ENCODE results near the gene GRIN2B. TPM values are rescaled to one million over a fixed set of nuclear protein-coding genes. Genes with fewer than 3 reads are reported as not detected.

Gene GRIN2B
- total RNA-seq, 2 donors from 2014 or later = 2.1 to 8.1 TPM

DNA sequence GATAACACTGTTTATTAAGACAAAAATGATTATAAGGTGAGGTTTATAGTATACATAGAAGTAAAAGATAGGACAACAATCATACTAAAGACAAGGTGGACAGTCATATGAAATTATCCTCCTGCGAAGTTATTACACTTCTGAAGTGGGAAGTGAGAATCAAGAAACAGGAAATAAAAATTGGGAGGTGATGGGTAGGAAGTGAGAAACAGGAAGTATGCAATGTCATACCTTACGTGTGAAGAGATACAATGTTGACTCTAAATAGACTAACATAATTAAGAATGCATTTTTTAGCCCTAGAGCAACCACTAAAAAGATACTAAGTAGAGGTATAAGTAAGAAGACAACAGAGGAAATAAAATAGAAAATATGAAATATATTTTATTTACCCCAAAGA is 43.7 kb downstream of the GRIN2B start:
- Histone ChIP-seq H3K27ac (ENCODE audit: low read depth, low read length) (no peak overlapping the region), H3K9me3 (ENCODE audit: control insufficient read depth, low read length) (peaks cover 17% of the 10 kb centered on the region), H3K9ac (ENCODE audit: extremely low read depth, low read length, poor library complexity, severe bottlenecking) (no peak overlapping the region), H3K36me3 (ENCODE audit: control insufficient read depth, insufficient read depth, low read length) (no peaks in the 10 kb centered on the region), H3K27me3 (ENCODE audit: control insufficient read depth, insufficient read depth, low read length, poor library complexity, severe bottlenecking) (no peaks in the 10 kb centered on the region), H3K4me1 (ENCODE audit: control insufficient read depth, insufficient read depth, low read length) (peaks cover 2% of the 10 kb centered on the region), H3K4me3 (ENCODE audit: low read length) (no peak overlapping the region)
- TF ChIP-seq, protein P1, sequence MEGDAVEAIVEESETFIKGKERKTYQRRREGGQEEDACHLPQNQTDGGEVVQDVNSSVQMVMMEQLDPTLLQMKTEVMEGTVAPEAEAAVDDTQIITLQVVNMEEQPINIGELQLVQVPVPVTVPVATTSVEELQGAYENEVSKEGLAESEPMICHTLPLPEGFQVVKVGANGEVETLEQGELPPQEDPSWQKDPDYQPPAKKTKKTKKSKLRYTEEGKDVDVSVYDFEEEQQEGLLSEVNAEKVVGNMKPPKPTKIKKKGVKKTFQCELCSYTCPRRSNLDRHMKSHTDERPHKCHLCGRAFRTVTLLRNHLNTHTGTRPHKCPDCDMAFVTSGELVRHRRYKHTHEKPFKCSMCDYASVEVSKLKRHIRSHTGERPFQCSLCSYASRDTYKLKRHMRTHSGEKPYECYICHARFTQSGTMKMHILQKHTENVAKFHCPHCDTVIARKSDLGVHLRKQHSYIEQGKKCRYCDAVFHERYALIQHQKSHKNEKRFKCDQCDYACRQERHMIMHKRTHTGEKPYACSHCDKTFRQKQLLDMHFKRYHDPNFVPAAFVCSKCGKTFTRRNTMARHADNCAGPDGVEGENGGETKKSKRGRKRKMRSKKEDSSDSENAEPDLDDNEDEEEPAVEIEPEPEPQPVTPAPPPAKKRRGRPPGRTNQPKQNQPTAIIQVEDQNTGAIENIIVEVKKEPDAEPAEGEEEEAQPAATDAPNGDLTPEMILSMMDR (conservative IDR thresholded peaks at IDR 0.05) = no peak
- DNase-seq = no peak
- Mint-ChIP-seq H3K4me1 (peaks cover 22% of the 10 kb centered on the region), H3K27me3 (ENCODE audit: insufficient read depth) (peaks cover 17% of the 10 kb centered on the region), H3K9me3 (peaks cover 31% of the 10 kb centered on the region), H3K4me3 (no peak overlapping the region), H3K27ac (no peak overlapping the region), H3K36me3 (ENCODE audit: low read depth) (peaks cover 1% of the 10 kb centered on the region)
- 83 to 97% methylated on average over 1 to 2 of the region's 2 CpGs for WGBS, 2 experiments (ENCODE audit: insufficient coverage in 1 of 2, insufficient read length in 1 of 2)

DNA sequence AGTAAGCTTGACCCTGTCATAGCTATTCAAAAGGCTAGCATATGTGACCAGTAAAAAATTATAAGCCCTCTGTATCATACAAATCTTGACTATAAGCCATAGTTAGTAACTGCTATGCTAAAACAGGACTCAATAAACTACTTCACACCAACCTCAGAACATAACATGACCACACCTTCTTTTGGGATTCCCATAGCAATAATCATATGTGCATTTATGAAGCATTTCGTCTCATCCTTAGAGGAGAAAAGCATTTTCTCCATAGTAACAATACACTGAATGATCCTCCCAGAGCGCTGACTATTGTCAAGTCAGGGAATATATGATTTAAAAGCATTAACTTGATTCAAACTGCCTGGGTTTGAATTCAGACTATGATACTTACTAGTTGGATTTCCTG is 46.2 kb downstream of the GRIN2B start:
- no peak overlapping the region for H3K4me3 ChIP-seq (ENCODE audit: low read length)
- no peak overlapping the region for H3K4me3 Mint-ChIP-seq
- no peaks in the 10 kb centered on the region for H3K4me1 ChIP-seq (ENCODE audit: control insufficient read depth, insufficient read depth, low read length)
- H3K4me1 Mint-ChIP-seq = peaks cover 2% of the 10 kb centered on the region
- no peak for DNase-seq
- no peak overlapping the region for H3K27ac ChIP-seq (ENCODE audit: low read depth, low read length)
- 0 to 50% methylated on average over 1 to 2 of the region's 2 CpGs for WGBS, 2 experiments (ENCODE audit: insufficient coverage in 1 of 2, insufficient read length in 1 of 2)
- H3K9me3 ChIP-seq (ENCODE audit: control insufficient read depth, low read length) = peaks cover 17% of the 10 kb centered on the region
- H3K27me3 ChIP-seq (ENCODE audit: control insufficient read depth, insufficient read depth, low read length, poor library complexity, severe bottlenecking) = no peaks in the 10 kb centered on the region
- no peaks in the 10 kb centered on the region for H3K36me3 ChIP-seq (ENCODE audit: control insufficient read depth, insufficient read depth, low read length)
- H3K36me3 Mint-ChIP-seq (ENCODE audit: low read depth) = peaks cover 1% of the 10 kb centered on the region
- TF ChIP-seq, protein P1 (conservative IDR thresholded peaks at IDR 0.05) = no peak
- no peak overlapping the region for H3K9ac ChIP-seq (ENCODE audit: extremely low read depth, low read length, poor library complexity, severe bottlenecking)
- H3K27ac Mint-ChIP-seq = no peak overlapping the region
- peaks cover 31% of the 10 kb centered on the region for H3K9me3 Mint-ChIP-seq
- H3K27me3 Mint-ChIP-seq (ENCODE audit: insufficient read depth) = peaks cover 17% of the 10 kb centered on the region
